Myocyte (in vitro differentiated cells): Measurements from ENCODE around the gene TSPAN19. TPM values are rescaled to one million over a fixed set of nuclear protein-coding genes. Genes with fewer than 3 reads are reported as not detected.
"Not testable (repeated sequence)": the region's sequence is repeated elsewhere in the genome, so short reads cannot be mapped to it uniquely, and the experiment has no call there.

Experiments used
- DNase-seq: peaks from one replicate; pipeline ENCODE4 v3.0.0-alpha.2; 2012; ENCODE audit warnings: low read depth
- polyA plus RNA-seq: library from polyadenylated mRNA; unstranded; fragments of >200 nt; gene quantifications from one replicate; pipeline ENCODE4 v1.2.1, GENCODE V29; 2012; ENCODE audit warnings: missing spikeins
- total RNA-seq: library from RNA; depleted of rRNA; stranded (reverse); fragments of >200 nt; gene quantifications from 2 replicates; pipeline ENCODE4 v1.2.3, GENCODE V29; 2014

The TSPAN19 gene
- total RNA-seq = not detected in 2 replicates
- not detected for polyA plus RNA-seq

GRCh38 chr12:85036234-85036707, at the start of gene TSPAN19, which contains the start of gene LRRIQ1:
TSS of gene TSPAN19 (minus strand) at chr12:85036277. CDS start at chr12:85029946, 6,331 bp downstream.
TSS of gene LRRIQ1 (plus strand) at chr12:85036351. CDS start at chr12:85038177, 1,826 bp downstream.
- peak; percentile 94 for DNase-seq

- DNase-seq = no peak
Observed at GRCh38 chr12:85085066-85085465, 49.0 kb upstream of the TSPAN19 start.

DNA sequence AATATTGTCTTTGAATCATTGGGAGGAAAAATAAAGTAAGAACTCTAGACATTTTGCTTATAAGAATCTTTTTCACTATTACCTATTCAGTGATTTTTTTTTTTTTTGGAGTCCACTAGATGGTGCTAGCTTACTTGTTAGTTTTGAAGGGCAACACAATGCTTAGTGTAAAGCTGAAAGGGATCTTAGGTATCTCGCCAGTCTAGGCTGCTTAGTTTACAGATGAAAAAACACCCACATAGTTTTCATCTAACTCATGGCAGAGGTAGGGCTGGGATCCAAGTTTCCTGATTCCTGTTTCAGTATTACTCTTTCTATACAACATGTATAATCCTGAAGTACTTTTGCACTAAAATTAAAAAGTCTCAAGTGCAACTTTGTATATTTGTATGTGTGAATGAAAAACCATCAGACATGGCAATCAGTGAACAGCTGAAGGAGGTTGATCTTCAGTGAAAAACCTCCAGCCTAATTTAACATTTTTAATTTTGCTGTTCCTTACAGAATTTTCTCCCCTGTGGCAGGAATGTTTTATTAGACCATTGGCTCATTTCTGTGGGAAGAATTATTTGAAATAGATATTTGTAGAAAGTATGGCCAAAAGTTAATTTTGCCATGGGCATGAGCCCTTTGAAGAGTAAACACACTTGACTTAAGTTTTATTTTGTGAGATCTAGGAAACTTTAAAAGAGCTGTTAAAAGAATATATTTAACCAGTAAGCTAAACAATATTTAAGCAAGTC, 40.8 kb upstream of the TSPAN19 start:
- peak; percentile 54 for DNase-seq

DNA sequence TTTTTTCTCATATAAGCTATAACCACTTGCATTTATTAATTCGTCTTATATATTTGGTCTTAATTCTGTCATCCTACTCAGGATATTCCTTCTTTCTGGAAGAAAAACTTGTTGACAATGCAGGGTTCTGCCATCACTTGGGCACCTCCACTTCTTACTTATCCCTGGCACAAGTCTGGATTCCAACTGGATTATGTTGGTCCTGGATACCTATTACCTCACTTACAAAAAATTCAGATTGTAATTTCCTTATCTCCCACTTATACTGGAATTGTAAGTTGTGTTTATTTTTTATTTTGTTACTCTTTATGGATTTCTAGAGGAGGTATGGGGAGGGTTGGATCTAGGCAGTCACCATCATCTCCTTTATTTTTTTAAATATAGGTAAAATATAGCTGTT, 36.7 kb upstream of the TSPAN19 start:
- DNase-seq = no peak

- no peak for DNase-seq
Observed at GRCh38 chr12:85065837-85066482, 29.9 kb upstream of the TSPAN19 start.

GRCh38 chr12:85060916-85061315, 24.8 kb upstream of the TSPAN19 start:
- no peak for DNase-seq

DNA sequence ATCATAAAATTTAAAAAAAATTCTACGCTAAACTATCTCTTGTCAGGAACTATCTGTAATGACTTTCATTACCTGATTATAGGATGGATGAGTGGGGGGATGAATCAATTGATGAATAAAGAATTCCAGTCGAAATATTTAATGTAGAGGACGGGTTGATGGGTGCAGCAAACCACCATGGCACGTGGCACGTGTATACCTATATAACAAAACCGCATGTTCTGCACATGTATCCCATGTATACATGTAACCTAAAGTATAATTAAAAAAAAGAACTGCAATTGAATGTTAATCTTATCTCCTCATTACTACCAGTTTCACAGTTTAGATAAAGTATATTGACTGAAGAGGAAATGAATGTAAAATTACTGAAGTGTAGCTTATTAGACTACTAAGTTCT, 23.5 kb upstream of the TSPAN19 start:
- DNase-seq = no peak

GRCh38 chr12:85058339-85058738, 22.3 kb upstream of the TSPAN19 start:
- no peak for DNase-seq

DNA sequence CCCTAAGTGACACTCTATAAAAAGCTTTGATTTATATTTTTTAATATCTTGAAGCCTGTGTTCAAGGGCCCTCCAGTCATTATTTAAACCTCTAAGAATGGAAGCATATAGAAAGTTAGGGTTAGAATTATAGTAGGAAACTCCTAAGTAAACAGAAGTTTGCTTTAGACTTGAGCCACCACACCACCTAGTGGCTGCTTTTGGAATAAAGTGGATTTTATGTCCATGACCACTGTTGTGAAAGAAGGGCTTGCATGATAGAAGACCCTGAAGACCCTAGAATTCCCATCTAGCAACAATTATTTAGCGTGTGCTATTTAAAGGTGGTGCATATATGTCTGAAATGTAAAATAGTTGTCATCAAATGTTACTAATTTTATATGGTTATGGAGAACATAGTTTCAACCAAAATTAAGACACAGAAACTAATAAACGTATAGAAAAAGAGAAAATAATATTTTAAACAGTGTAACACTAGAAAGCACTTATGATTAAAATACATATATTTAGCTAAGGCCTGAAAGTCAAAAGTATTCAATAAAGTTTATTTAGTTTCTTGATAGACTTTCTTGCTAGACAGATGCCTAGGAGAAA, 21.4 kb upstream of the TSPAN19 start:
- peak; percentile 62 for DNase-seq

DNA sequence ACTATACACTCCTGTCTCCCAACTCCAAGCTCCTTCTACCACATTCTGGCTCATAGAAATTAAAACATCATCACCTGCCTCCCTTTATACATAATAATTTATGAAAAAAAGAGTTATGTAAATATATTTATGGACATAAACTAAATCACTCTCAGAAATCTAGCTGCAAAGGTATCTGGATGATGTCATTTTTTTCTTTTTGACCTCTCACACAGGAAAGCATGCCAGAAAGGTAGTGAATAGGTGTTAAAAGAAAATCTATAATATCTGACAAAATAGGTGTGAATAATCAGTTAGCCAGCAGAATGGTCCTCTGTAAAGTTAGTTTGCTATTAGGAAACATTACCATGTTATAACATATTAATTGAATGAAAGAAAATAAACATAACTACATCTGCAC, 7.8 kb upstream of the TSPAN19 start:
- no peak for DNase-seq

DNA sequence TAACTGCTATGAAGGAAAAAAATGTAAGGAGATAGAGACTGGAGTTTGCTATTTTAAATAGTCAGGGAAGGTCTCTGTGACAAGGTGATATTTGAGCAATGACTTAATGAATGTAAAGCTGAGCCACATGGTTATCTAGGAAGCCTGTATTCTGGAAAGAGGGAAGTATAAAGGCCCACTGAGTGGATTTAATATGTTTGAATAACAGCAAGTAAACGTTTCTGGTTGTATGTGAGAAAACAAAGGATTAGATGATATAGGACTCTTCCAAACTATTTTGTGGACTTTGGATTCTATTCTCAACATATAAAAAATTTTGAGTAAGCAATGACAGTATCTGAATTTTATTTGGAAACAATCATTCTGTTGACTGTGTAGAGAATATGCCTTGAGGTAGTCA, 5.3 kb upstream of the TSPAN19 start:
- no peak for DNase-seq

- no peak for DNase-seq
Observed at GRCh38 chr12:85036733-85037132, 656 bp upstream of the TSPAN19 start.

DNA sequence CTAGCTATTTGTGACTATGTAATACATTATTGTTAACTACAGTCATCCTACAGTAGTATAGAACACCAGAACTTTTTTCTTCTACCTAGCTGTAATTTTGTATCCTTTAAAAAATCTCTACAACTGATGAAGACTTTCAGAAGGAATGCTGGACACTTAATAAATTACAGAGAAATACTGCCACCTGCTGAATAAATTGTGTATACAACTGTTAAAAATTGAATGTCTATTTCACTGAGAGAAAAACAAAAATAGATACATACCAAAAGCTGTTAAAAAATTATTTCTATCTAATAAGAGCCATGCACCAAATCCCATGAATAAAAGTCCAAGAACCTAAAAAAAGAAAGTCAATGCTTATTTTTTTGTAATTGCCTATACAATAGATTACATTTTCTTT, 6.6 kb downstream of the TSPAN19 start:
- peak; percentile 62 for DNase-seq

GRCh38 chr12:85018098-85018497, 18.0 kb downstream of the TSPAN19 start:
- DNase-seq = no peak

DNA sequence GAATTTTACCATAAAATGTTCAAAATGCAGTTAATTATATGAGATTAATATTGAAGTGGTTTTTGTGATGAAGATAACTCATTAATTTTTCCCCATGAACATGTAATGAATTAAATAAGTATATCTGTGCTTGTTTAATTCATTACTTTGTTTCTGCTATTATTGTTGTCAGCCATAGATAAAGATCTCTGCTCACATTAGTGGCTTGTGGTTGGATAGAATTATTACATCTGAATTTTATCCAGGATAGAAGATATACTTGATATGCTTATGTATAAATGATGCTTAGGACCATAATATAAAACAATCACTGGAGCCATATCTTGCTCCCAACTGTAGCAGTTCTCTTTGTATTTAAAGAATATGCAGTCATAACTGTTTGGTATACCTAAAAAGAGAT, 18.5 kb downstream of the TSPAN19 start:
- DNase-seq = no peak

DNA sequence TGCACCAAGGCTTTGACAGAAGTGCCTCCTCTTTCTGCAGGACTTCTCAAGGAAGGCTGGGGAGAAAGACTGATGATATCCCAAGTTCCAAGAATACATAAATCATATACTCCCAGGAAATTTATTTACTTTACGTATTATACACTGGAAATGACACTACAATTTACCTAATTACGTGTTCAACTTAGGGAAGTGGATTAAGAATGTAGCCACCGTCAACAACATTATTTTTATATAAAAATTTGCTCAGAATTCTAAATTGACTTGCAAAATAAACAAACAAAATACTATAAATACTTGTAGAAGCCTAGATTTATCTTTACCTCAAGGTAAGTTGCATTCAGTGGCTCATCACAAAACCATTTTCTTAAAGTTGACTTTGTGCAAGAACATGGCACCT, 18.9 kb downstream of the TSPAN19 start:
- no peak for DNase-seq

GRCh38 chr12:85016413-85016812, 19.7 kb downstream of the TSPAN19 start:
- DNase-seq = peak; percentile 83

DNA sequence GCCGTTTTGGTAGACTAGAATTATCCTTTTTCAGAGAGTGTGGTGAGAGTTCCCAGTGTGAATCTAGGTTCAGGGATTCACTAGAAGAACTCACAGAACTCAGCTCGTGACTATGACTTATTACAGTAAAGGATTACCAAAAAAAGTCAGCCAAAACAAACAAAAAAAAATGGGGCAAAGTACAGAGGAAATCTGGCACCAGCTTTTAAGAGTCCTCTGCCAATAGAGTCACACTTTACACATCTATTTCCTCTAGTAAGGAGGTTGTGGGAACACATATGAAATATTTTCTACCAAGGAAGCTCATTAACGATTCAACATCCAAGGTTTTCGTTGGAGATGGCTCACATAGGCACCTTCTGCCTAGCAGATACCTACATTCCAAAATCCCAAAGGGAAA, 28.2 kb downstream of the TSPAN19 start:
- peak; percentile 26 for DNase-seq

- DNase-seq = no peak
Observed at GRCh38 chr12:85006206-85006605, 29.9 kb downstream of the TSPAN19 start.

DNA sequence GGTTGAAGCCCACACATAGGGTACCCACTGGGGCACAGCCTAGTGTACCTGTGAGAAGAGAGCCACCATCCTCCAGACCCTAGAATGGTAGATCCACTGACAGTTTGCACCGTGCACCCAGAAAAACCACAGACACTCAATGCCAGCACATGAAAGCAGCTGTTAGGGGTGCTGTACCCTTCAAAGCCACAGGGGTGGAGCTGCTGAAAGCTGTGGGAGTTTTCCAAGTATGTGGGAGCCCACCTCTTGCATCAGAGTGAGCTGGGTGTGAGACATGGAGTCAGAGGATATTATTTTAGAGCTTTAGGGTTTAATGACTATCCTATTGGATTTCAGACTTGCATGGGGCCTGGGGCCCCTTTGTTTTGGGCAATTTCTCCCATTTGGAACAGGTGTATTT, 30.5 kb downstream of the TSPAN19 start:
- peak; percentile 53 for DNase-seq

- not testable (repeated sequence) for DNase-seq
Observed at GRCh38 chr12:85005047-85005446, 31.0 kb downstream of the TSPAN19 start.

GRCh38 chr12:85004204-85004603, 31.9 kb downstream of the TSPAN19 start:
- DNase-seq = no peak
